ENCODE data around the gene NPC1L1.
"Not testable (repeated sequence)": the region's sequence is repeated elsewhere in the genome, so short reads cannot be mapped to it uniquely, and the experiment has no call there.

The NPC1L1 gene

DNA sequence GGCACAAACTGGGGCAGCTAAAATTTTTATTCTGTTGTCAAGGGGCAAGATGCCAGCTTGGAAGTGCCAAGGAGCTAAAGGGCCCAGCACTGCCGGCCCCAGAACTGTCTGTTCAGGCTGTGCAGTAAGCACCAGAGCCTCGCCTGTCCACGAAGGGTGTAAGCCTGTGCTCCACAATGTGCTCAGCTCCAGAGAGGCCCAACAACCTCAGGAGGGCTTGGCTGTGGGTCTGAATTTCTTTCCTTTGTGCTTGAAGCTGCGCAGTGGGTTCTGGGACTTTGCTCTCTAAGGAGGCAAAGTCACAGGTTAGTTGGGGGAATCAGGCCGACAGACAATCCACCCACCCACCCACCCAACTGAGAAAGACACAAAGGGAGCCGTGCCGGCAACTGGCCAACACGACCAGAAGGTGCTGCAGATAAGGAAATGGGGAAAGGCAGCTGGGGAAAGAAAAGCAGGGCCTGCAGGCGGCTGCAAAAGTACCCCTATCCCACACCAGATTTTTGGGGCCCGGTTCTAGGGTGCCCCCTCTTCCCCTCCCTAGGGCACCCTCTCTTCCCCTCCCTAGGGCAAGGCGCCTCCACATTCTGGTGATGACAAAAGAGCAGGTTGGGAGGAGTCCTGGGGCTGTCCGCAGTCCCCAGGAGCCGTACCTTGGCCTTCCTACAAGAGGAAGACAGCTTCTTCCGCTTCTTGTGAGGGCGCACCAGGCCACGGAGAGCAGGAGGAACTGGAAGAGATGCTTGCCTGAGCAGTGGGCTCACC lies 24.8 kb upstream of the NPC1L1 start:
- DNase-seq, result no peak

DNA sequence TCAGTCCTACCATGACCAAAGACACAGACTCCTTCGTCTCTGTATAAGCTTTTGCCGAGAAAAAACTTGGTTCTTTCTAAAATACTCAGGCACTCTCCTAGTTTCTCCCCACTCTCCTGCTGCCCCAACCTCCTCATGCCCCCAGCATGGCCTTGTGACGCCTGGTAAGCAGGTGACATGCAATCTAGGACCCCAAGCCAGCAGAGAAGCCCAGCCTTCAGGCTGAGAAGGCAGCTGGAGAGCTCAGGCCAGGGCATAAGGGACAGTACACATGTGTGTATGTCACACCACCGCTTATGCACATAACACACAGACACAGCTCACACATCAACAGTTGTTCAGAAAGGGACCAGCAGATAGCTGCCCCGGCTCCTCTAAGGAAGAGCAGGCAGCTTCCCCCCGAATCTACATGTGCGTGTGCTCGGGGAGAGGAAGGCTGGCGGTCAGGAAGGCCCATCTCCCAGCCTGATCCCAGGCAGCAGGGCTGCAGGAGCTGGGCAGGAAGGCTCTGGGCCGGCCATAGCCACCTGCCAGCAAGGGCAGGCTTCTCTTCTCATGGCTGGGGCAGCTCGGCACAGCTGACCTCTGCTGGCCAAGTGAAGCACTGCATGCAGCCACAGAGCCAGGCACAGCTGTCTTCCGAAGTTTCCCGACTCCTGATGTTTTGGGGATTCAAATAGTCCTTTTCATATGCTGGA lies 24.1 kb upstream of the NPC1L1 start:
- peak; percentile 31 for DNase-seq

DNA sequence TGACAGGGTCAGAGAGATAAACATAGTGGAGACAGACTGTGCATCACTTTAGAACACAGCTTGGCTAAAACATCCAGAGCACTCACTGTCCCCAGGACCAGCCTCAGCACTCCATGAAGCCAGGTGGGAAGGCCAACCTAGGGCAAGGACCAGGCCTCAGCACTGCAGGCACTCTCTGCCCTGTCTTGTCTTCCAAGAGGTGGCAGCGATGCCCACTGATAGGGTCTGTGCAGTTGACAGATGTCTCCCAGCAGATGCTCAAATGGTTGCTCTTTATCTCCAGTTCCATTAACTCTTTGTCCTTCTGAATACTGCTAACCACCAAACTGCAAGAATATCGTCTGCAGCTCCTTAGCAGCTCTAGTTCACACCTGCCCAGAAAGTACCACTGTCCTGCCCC lies 23.5 kb upstream of the NPC1L1 start:
- DNase-seq, result no peak

DNA sequence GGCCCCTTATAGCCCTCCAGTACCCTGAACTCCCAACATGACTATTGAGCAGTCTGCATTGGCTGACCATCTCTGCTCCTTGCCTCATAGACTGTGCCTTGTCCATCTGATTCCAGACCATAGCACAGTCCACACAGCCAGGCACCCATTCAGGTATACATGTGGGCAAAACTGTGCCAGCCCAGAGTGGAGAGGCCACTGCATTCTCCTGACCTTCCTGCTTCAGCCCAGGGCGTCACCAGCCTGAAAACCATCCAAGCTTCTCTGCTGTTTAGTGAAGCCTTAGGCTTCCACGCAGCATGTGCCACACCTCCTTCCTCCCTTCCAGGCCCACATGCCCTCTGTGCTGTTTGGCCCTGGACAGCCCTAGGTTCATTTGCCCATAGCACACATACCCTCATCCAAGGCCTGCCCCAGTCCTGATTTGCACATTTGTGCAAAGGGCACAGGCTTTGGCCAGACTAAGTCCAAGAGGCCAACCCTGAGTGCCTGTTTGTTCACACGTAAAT lies 22.1 kb upstream of the NPC1L1 start:
- no peak for DNase-seq

DNA sequence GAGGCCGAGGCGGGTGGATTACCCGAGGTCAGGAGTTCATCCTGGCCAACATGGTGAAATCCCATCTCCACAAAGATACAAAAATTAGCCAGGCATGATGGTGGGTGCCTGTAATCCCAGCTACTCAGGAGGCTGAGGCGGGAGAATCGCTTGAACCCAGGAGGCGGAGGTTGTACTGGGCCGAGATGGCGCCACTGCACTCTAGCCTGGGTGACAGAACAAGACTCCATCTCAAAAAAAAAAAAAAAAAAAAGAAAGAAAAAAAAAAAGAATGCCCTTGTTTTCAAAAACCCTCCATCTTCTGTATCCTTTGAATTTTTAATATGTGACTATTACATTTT lies 21.5 kb upstream of the NPC1L1 start:
- not testable (repeated sequence) for DNase-seq

DNA sequence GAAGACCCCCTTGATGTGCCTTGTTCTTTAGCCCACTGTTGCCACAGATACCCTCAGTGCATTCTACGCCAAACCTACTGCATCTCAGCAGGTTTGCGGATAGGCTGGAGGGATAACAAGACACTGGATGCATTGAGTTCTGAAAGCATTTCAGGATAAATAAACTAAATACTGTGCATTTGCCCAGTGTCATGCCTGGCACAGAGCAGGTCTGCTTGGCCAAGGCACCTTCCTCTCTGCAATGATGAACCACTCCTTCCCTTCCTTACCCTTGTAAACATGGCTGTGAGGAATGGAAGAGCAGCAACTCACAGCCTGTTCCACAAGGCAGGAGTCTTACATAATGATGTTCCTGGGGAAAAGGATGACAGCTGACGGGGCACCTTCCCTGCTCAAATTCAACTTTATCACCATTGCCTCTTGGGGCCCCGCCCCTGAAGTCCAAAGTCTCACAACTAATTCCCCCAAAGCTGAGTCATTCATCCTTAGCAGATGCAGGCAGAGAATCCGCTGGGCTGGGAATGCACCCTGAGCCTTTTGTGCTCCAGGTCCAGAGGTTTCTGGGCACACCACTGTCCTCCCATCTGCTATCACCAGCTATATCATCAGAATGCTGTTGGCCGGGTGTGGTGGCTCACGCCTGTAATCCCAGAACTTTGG lies 21.0 kb upstream of the NPC1L1 start:
- DNase-seq, result no peak

DNA sequence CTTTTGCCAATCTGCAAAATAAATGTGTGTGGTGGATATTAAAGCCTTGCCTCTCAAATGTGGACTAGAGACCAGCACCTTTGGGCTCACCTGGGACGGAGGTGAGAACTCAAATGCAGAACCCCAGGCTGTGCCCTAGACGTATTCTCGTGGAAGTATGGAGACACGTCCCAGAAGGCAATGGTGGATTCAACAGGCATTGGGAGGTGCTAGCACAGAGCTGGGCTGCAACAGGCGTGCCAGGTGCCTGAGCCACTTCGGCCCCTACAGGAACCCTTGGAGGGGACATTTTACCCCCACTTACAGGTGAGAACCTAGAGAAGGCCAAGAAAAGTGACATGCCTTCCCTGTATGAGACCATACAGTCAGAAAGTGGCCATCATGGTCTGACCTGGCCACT lies 20.4 kb upstream of the NPC1L1 start:
- no peak for DNase-seq

DNA sequence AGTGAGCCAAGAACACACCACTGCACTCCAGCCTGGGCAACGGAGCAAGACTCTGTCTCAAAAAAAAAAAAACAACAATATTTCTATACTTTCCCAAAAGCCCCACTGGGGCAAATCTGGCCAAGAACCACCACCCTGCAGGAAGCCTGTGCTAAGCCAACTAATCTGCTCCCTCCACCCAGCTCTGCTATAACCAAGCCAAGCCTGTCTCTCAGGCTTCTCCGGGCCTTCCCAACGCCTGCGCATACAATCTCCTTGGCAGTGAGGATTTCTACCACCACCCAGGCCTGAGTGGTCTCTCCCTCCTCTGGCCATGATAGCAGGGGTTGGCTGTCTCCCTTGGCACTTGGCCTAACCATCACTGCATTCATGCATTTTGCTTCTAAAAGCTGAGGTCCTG lies 18.4 kb upstream of the NPC1L1 start:
- DNase-seq, result no peak

DNA sequence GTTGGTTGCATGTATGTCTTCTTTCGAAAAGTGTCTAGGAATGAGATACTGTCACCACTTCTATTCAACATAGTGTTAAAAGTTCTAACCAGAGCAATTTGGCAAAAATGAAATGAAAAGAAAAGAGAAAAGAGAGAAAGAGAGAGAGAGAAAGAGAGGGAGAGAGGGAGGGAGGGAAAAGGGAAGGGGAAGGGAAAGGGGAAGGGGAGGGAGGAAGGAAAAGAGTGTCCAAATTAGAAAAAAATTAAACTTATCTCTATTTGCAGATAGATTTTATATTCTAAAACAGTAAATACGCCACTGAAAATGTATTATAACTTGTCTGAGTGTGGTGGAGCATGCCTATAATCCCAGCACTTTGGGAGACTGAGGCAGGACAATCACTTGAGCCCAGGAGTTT lies 16.4 kb upstream of the NPC1L1 start:
- no peak for DNase-seq

DNA sequence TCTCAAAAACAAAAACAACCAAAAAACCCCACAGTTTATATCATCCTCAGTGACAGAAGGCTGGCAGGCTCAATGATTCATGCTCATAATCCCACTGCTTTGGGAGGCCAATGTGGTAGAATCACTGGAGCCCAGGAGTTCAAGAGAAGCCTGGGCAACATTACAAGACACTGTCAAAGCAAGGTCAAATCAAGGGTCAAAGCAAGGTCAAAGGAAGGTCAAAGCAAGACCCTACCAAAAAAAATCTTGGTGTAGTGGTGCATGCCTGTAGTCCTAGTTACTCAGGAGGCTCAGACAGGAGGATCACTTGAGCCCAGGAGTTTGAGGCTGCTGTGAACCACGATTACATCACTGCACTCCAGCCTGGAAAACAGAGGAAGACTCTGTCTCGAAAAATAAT lies 14.2 kb upstream of the NPC1L1 start:
- no peak for DNase-seq

DNA sequence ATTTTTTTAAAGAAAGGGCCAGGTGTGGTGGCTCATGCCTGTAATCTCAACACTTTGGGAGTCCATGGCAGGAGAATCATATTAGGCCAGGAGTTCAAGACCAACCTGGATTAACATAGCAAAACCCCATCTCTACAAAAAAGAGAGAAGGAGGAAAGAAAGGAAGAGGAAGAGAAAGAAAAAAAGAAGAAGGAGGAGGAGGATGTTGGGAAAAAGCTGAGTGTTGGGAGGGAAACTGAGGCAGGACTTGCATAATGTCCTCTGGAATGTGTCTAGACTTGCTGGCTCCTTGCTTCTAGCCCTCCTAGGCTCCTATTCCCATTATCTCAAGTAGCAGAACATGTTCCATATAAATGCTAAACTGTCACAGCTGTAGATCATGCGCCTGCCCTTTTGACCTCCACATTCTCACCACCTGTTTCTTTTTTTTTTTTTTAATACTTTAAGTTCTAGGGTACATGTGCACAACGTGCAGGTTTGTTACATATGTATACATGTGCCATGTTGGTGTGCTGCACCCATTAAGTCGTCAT lies 11.4 kb upstream of the NPC1L1 start:
- DNase-seq, result not testable (repeated sequence)

DNA sequence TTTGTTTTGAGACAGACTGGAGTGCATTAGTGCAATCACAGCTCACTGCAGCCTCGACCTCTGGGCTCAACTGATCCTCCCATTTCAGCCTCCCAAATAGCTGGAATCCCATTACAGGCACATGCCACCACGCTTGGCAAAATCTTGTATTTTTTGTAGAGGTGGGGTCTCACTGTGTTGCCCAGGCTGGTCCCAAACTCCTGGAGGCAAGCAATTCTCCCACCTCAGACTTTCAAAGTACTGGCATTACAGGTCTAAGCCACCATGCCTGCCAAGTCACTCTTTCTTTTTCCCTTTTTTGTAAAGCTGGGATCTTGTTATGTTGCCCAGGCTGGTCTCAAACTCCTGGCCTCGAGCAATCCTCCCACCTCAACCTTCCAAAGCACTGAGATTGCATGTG lies 8.3 kb upstream of the NPC1L1 start:
- no peak for DNase-seq

DNA sequence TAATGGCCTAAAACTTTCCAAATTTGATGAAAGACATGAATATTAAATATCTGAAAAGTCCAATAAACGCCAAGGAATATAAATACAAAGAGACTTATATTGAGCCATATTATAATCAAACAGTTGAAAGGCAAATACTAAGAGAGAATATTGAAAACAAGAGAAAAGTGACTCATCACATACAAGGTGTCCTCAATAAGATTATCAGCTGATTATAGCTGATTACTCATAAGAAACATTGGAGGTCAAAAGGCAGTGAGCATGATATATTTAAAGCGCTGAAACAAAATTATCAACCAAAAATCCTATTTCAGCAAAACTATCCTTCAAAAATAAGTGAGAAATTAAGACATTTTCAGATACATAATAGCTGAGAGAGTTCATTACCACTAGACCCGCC lies 7.8 kb upstream of the NPC1L1 start:
- no peak for DNase-seq

DNA sequence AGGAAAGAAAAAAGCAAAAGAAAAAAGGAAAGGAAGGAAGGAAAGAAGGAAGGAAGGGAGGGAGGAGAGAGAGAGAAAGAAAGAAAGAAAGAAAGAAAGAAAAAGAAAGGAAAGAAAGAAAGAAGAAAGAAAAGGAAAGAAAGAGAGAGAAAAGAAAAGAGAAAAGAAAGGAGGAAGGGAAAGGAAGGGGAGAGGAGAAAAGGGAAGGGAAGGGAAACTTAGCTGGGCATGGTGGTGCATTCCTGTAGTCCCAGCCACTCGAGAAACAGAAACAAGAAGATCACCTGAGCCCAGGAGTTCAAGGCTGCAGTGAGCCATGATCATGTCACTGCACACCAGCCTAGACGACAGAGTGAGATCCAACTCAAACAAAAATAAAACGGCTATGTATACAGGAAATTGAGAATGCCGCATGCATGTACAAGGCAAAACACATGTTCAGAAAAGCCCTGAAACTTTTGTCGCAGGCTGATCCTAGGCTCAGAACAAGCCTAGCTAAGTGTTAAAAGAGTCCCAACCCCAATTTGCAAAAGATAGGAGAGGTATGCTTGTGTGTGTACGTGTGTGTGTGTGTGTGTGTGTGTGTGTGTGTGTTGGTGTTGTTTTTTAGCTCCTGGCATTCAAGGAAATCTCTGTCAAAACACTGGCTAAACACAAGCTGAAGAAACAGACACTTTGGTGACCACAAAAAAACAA lies 6.6 kb upstream of the NPC1L1 start:
- DNase-seq, result no peak

DNA sequence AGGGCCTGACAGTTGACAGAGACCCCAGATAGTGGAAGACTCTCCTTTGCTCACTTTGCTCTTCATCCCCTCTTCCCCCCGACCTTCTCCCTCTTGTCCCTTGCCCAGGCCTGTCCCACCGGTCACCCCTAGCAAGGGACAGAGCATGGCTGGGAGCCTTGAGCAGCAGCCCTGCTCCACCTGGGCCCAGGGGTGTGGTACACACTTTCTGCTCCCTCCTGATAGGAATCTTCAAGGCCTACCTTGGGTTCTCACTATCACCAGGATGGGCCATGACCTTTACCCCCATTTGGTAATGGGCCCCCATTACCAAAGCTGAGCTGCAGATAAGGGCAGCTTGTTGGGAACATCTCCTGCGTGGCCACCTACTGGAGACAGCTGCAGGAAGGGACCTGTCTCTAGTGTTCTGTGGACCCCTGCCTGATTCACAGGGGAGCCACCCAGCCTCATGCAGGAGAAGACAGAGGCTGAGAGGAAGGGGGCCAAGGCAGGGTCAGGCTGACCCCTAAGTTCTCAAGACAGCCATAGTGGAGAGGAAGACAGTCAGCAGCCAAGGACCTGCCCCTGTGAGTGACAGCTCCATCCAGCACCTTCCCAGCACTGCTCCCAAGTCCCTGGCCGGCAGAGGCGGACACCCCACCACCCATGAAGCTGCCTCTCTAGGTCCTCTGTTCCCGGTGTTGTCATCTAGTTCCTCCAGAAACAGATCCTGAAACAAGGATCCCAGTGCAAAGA lies 913 bp upstream of the NPC1L1 start:
- DNase-seq, result no peak

DNA sequence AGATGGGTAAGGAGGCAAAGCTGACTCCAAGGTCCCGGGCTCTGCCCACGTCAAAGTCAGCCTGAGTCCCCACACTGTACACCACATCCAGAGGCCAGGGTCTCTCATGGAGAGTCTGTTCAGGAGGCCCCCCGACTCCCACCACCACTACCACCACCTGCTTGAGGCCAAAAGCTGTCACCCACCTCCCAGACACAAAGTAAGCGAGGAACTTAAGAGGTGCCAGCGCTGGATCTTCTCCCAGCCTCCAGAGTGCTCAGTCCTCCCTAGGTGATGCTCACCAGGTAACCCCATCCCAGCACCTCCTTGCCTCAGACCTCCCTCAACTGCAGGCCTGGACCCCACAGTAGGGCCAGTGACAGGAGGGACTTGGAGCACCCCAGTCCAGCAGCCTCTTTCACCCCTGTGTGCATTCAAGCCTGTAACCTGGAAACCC lies 520 bp downstream of the NPC1L1 start:
- DNase-seq, result no peak

DNA sequence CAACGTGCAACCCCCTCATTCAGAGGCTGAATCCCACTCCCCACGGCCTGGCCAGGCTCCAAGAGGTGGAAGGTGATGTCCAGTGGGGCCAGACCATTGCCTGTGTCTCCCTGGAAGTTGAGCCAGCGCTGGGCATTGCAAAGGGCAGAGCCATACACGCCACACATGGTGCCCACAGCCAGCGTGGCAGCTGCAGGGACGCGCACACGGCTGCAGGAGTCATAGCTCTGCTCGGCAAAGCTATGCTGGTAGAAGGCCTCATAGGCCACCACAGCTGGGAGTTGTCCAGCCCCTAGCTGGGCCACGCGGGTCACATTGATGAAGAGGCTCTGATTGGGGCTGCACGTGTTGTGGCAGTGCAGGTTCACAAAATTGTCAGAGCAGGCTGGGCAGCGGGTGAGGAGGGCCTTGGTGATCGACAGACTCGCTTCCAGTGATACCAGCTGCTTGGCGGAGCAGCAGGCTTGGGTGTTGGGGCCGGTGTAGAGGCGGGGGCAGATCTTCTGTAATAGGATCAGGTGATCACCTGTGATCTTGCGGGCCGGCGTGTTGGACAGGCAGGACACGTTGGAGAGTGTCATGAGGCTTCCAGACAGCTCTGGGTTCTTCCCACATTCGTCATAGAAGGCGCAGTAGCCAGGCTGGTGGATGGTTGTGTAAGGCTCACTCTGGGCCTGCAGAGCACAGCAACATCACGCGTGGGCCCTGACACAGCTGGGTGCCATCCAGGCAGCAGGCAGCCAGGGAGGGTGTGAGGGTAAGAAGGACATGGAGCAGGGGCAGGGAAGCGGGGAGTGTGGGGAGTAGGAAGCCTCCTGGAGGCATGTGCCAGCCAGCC lies 1.2 kb downstream of the NPC1L1 start:
- no peak for DNase-seq

DNA sequence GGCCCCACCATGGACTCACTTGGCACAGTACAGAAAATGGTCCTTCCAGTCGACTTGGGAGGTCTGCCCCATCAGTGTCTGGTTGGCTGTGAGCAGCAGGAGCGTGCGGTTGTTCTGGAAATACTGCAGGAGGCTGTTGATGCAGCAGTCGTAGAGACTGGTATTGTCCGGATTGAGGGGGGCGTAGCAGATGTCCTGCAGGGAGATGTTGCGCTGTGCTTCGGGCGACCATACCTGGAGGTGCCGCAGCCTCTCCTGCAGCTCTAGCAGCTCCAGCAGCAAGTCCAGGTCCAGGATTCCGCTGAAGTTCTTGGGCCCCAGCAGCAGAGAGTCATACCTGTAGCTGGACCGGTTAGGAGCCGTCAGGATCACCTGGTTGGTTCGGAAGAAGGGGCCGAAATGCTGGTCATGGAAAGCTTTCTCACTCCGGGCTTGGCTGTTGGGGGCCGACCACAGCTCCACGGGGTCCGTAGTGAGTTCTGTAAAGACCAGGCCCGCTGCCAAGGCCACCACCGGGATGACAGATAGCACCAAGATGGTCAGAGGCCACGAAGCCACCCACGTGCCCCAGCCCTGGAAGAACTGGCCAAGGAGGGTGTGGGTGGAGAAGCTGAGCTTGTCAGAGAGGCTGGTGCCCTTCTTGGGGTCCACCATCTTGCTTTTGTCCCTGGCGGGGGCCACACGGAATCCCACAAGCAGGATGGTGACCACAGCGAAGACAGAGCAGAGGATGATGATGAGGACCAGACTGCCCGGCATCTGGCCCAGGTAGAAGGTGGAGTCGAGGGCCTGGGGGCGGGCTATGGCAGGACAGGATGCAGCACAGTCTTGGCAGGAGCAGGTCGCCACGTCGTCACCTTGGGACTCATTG lies 2.1 kb downstream of the NPC1L1 start:
- no peak for DNase-seq

DNA sequence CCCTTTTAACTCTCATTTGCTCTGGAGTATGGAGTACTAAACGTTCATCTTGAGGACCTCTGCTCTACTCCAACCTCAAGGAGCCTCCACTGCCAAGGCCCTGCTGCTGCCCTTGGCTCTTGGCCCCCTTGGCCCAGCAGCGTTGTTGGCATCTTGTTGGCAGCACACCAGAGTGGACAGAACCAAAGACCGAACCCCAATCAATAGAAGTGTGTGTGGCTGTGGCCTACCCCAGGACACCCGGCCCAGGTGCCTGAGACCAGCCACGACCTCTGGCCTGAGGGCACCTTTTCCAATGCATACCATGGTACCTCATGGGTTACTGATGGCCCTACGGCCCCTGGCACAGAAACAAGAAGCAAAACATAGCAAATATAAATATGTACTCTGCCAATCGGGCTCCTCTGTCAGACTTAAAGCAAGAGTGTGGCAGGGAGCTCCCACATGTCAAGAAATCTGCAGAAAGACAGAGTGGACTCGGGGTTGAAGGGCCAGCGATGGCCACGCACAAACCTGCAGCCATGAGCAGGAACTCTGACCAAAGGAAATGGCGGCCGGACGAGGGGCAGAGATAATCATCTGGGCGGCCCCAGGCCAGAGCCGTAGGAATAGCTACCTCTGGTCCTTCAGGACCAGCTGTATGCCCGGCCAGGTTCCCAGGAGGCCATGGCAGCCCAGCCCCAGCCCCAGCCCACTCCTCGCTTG lies 2.9 kb downstream of the NPC1L1 start:
- DNase-seq, result no peak

DNA sequence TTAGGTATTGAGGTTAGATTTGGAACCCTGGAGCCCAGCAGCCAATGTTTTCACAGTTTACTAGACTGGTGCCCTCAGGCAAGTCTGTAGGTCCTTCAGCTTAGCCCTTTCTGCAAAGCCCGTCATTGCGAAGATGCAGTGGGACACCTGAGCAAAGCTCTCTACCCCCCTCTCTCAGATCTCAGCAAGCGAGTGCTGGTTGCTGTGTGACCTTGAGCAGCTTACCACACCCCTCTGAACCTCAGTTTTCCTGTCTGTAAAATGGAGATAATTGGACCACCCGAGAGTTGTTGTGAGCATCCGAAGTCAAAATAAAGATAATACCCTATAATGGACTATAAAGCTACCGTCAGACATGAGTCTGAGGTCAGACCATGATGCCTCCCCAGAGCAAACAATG lies 3.7 kb downstream of the NPC1L1 start:
- no peak for DNase-seq

Measured in NCI-H1092 (cell line).